Natural killer cell treated with Interleukin-12 subunit alpha and Interleukin-12 subunit beta and Interleukin-15 and Interleukin-18, amount 100 ng/mL, for 72 hours (primary cell): ENCODE measurements around the gene RIN3. TPM values are rescaled to one million over a fixed set of nuclear protein-coding genes. Genes with fewer than 3 reads are reported as not detected.

Experiments
- ATAC-seq, 2 donors: fragments of 150-1000 bp; cut with Tn5 transposase in 1 of 2; sonication (Bioruptor Pico), chemical (Tn5 transposase) in 1 of 2; 2 replicates each; pipeline ENCODE4 v1.10.0; 2021
- DNase-seq: peaks from one replicate; pipeline ENCODE4 v3.0.0; 2022; ENCODE audit warnings: low spot score
- H3K27ac Mint-ChIP-seq, 2 donors: 1 replicate in 1 of 2; 2 replicates in 1 of 2; pipeline ENCODE4 v1.8.0; 2022; ENCODE audit warnings: mixed read lengths in 2 of 2, mild to moderate bottlenecking in 1 of 2, moderate library complexity in 1 of 2
- H3K27me3 Mint-ChIP-seq, 2 donors: 1 replicate in 1 of 2; 2 replicates in 1 of 2; pipeline ENCODE4 v1.8.0; 2022; ENCODE audit warnings: mixed read lengths in 2 of 2
- H3K36me3 Mint-ChIP-seq: one replicate; pipeline ENCODE4 v1.8.0; 2022; ENCODE audit warnings: mixed read lengths
- H3K4me1 Mint-ChIP-seq, 2 donors: 1 replicate in 1 of 2; 2 replicates in 1 of 2; pipeline ENCODE4 v1.8.0; 2022; ENCODE audit warnings: low read depth in 2 of 2, mixed read lengths in 2 of 2, mild to moderate bottlenecking in 1 of 2
- H3K4me3 Mint-ChIP-seq: one replicate; pipeline ENCODE4 v1.8.0; 2022; ENCODE audit warnings: mixed read lengths
- H3K9me3 Mint-ChIP-seq: 2 replicates; pipeline ENCODE4 v1.8.0; 2022; ENCODE audit warnings: mixed read lengths
- total RNA-seq, 2 donors: library from RNA; stranded (reverse); gene quantifications; one replicate each; pipeline ENCODE4 v1.2.3, GENCODE V29; 2022

RIN3 gene
- total RNA-seq, 2 donors from 2014 or later = 151 to 202 TPM

GRCh38 chr14:92506231-92506630, 7.3 kb upstream of the RIN3 start:
- Mint-ChIP-seq H3K27ac (no peak overlapping the region), H3K9me3 (no peaks in the 10 kb centered on the region), H3K4me3 (no peak overlapping the region), H3K4me1 (peaks cover 15 to 28% of the 10 kb centered on the region in 2 donors), H3K36me3 (no peaks in the 10 kb centered on the region), H3K27me3 (peaks cover 0 to 2% of the 10 kb centered on the region in 2 donors)
- peak; percentile 31 for DNase-seq
- no peak for ATAC-seq

- ATAC-seq (no peak), DNase-seq (peak; percentile 35)
- peaks cover 0 to 2% of the 10 kb centered on the region in 2 donors for H3K27me3 Mint-ChIP-seq
- no peak overlapping the region for H3K4me3 Mint-ChIP-seq
- H3K4me1 Mint-ChIP-seq = peaks cover 21 to 37% of the 10 kb centered on the region in 2 donors
- H3K27ac Mint-ChIP-seq = peak overlapping the region in 1 of 2 donors; percentile 3
- H3K36me3 Mint-ChIP-seq = no peaks in the 10 kb centered on the region
- no peaks in the 10 kb centered on the region for H3K9me3 Mint-ChIP-seq
These were observed 6.3 kb upstream of the RIN3 start for GRCh38 chr14:92507174-92507768.

GRCh38 chr14:92510972-92511371, 2.6 kb upstream of the RIN3 start:
- no peak for DNase-seq
- H3K27ac Mint-ChIP-seq = peak overlapping the region; percentile 49 to 76

GRCh38 chr14:92511453-92512238, 1.9 kb upstream of the RIN3 start:
- peaks cover 27 to 35% of the 10 kb centered on the region in 2 donors for H3K4me1 Mint-ChIP-seq
- H3K27me3 Mint-ChIP-seq = no peaks in the 10 kb centered on the region
- peaks cover 4% of the 10 kb centered on the region for H3K36me3 Mint-ChIP-seq
- no peak for ATAC-seq
- DNase-seq = no peak
- H3K27ac Mint-ChIP-seq = peak overlapping the region; percentile 72 to 92
- H3K9me3 Mint-ChIP-seq = no peaks in the 10 kb centered on the region
- H3K4me3 Mint-ChIP-seq = peak overlapping the region; percentile 87

More at GRCh38 chr14:92510972-92511371, 2.6 kb upstream of the RIN3 start:
- Mint-ChIP-seq H3K4me1 (peaks cover 24 to 34% of the 10 kb centered on the region in 2 donors), H3K27me3 (no peaks in the 10 kb centered on the region), H3K36me3 (peaks cover 4% of the 10 kb centered on the region), H3K9me3 (no peaks in the 10 kb centered on the region), H3K4me3 (peak overlapping the region; percentile 47)
- no peak for ATAC-seq

GRCh38 chr14:92512807-92513203, 776 bp upstream of the RIN3 start:
- Mint-ChIP-seq H3K9me3 (no peaks in the 10 kb centered on the region), H3K4me1 (peaks cover 33 to 41% of the 10 kb centered on the region in 2 donors)
- no peak for ATAC-seq

GRCh38 chr14:92513966-92514843, 624 bp downstream of the RIN3 start:
- Mint-ChIP-seq H3K27me3 (no peaks in the 10 kb centered on the region), H3K4me1 (peaks cover 47 to 54% of the 10 kb centered on the region in 2 donors), H3K4me3 (peak overlapping the region; percentile 87), H3K36me3 (peaks cover 4% of the 10 kb centered on the region), H3K27ac (peak overlapping the region; percentile 99 to 100), H3K9me3 (no peaks in the 10 kb centered on the region)
- peak; percentile 15 to 55 for ATAC-seq
- DNase-seq = no peak

More at GRCh38 chr14:92512807-92513203, 776 bp upstream of the RIN3 start:
- H3K27ac Mint-ChIP-seq = peak overlapping the region; percentile 72 to 92
- peak overlapping the region; percentile 87 for H3K4me3 Mint-ChIP-seq
- no peak for DNase-seq
- H3K27me3 Mint-ChIP-seq = no peaks in the 10 kb centered on the region
- H3K36me3 Mint-ChIP-seq = peaks cover 4% of the 10 kb centered on the region

- peak overlapping the region; percentile 87 for H3K4me3 Mint-ChIP-seq
- no peaks in the 10 kb centered on the region for H3K9me3 Mint-ChIP-seq
- peak overlapping the region; percentile 99 to 100 for H3K27ac Mint-ChIP-seq
- DNase-seq (no peak), ATAC-seq (no peak)
- peaks cover 4% of the 10 kb centered on the region for H3K36me3 Mint-ChIP-seq
- H3K27me3 Mint-ChIP-seq = no peaks in the 10 kb centered on the region
- peaks cover 54 to 57% of the 10 kb centered on the region in 2 donors for H3K4me1 Mint-ChIP-seq
These were observed 1.4 kb downstream of the RIN3 start for GRCh38 chr14:92514844-92515514.

GRCh38 chr14:92515546-92516343, 2.2 kb downstream of the RIN3 start:
- peaks cover under 1% of the 10 kb centered on the region for H3K9me3 Mint-ChIP-seq
- H3K4me1 Mint-ChIP-seq = peaks cover 62 to 63% of the 10 kb centered on the region in 2 donors
- no peaks in the 10 kb centered on the region for H3K27me3 Mint-ChIP-seq
- DNase-seq = no peak
- peak overlapping the region; percentile 87 for H3K4me3 Mint-ChIP-seq
- peaks cover 6% of the 10 kb centered on the region for H3K36me3 Mint-ChIP-seq
- H3K27ac Mint-ChIP-seq = peak overlapping the region; percentile 99 to 100
- ATAC-seq = no peak

GRCh38 chr14:92516344-92516965, 2.9 kb downstream of the RIN3 start:
- Mint-ChIP-seq H3K4me1 (peaks cover 64 to 69% of the 10 kb centered on the region in 2 donors), H3K4me3 (peak overlapping the region; percentile 87), H3K27me3 (no peaks in the 10 kb centered on the region), H3K27ac (peak overlapping the region; percentile 99 to 100), H3K36me3 (peaks cover 13% of the 10 kb centered on the region), H3K9me3 (peaks cover 5% of the 10 kb centered on the region)
- ATAC-seq (no peak), DNase-seq (no peak)

- H3K27ac Mint-ChIP-seq = peak overlapping the region; percentile 99 to 100
- no peak for DNase-seq
- H3K4me1 Mint-ChIP-seq = peaks cover 65 to 71% of the 10 kb centered on the region in 2 donors
- no peaks in the 10 kb centered on the region for H3K27me3 Mint-ChIP-seq
- peak overlapping the region; percentile 87 for H3K4me3 Mint-ChIP-seq
- no peak for ATAC-seq
- peaks cover 17% of the 10 kb centered on the region for H3K36me3 Mint-ChIP-seq
- peaks cover 5% of the 10 kb centered on the region for H3K9me3 Mint-ChIP-seq
These were observed 3.5 kb downstream of the RIN3 start for GRCh38 chr14:92516966-92517506.

- no peak for DNase-seq
- Mint-ChIP-seq H3K4me3 (peak overlapping the region; percentile 87), H3K4me1 (peaks cover 65 to 71% of the 10 kb centered on the region in 2 donors)
These were observed 4.2 kb downstream of the RIN3 start for GRCh38 chr14:92517761-92518160.

More at GRCh38 chr14:92517761-92518160, 4.2 kb downstream of the RIN3 start:
- peaks cover 17% of the 10 kb centered on the region for H3K36me3 Mint-ChIP-seq
- no peak for ATAC-seq
- H3K9me3 Mint-ChIP-seq = peaks cover 5% of the 10 kb centered on the region
- H3K27ac Mint-ChIP-seq = peak overlapping the region; percentile 99 to 100
- no peaks in the 10 kb centered on the region for H3K27me3 Mint-ChIP-seq
